ENCODE data around the gene DROSHA.

DNA sequence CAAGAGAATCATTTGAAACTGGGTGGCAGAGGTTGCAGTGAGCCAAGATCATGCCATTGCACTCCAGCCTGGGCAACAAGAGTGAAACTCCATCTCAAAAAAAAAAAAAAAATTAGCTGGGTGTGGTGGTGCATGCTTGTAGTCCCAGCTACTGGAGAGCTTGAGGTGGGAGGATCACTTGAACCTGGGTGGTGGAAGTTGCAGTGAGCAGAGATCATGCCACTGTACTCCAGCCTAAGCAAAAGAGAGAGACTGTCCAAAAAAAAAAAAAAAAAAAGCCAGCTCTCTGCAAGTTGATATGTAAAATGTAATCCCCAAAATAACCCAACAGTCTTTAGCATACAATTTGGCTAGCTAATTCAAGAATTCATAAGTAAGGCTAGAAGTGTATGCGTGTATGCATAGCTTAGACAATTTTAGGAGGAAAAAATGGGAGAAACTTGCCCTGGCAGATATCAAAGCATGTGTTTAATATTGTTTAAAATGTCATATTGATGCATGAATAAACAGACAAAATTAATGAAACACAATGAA, 36.5 kb upstream of the DROSHA start:
- TF ChIP-seq, protein P1, sequence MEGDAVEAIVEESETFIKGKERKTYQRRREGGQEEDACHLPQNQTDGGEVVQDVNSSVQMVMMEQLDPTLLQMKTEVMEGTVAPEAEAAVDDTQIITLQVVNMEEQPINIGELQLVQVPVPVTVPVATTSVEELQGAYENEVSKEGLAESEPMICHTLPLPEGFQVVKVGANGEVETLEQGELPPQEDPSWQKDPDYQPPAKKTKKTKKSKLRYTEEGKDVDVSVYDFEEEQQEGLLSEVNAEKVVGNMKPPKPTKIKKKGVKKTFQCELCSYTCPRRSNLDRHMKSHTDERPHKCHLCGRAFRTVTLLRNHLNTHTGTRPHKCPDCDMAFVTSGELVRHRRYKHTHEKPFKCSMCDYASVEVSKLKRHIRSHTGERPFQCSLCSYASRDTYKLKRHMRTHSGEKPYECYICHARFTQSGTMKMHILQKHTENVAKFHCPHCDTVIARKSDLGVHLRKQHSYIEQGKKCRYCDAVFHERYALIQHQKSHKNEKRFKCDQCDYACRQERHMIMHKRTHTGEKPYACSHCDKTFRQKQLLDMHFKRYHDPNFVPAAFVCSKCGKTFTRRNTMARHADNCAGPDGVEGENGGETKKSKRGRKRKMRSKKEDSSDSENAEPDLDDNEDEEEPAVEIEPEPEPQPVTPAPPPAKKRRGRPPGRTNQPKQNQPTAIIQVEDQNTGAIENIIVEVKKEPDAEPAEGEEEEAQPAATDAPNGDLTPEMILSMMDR (optimal IDR thresholded peaks at IDR 0.05 in 1 of 3, IDR thresholded peaks at IDR 0.05 in 1 of 3, conservative IDR thresholded peaks at IDR 0.05 in 1 of 3; ENCODE audit: extremely low read depth in 1 of 3, insufficient read depth in 2 of 3, low read length in 3 of 3): no peak
- no peak for TF ChIP-seq EZH2 (IDR thresholded peaks at IDR 0.05; ENCODE audit: low read length)

Data from keratinocyte (primary cell).